HEK293 (cell line): Measurements from ENCODE around the gene PKN1.

Experiments
- GFI1B ChIP-seq: fragments of 450-650 bp; formaldehyde crosslinking; IDR thresholded peaks from 2 replicates; pipeline ENCODE4 v1.5.1; 2016; ENCODE audit warnings: missing biosample characterization, missing genetic modification characterization
- GLI2 ChIP-seq: fragments of 450-650 bp; formaldehyde crosslinking; IDR thresholded peaks from 2 replicates; pipeline ENCODE4; 2017; ENCODE audit warnings: missing biosample characterization, missing genetic modification characterization, low read depth, borderline replicate concordance
- GLI4 ChIP-seq: fragments of 450-650 bp; formaldehyde crosslinking; IDR thresholded peaks from 2 replicates; pipeline ENCODE4 v1.5.1; 2016; ENCODE audit warnings: missing biosample characterization, missing genetic modification characterization
- GLIS2 ChIP-seq: fragments of 450-650 bp; formaldehyde crosslinking; IDR thresholded peaks from 2 replicates; pipeline ENCODE4 v1.5.1; 2016; ENCODE audit warnings: missing biosample characterization, missing genetic modification characterization
- KLF1 ChIP-seq: fragments of 450-650 bp; formaldehyde crosslinking; IDR thresholded peaks from 2 replicates; pipeline ENCODE4 v1.5.1; 2016; ENCODE audit warnings: missing biosample characterization, missing genetic modification characterization
- KLF10 ChIP-seq: fragments of 450-650 bp; IDR thresholded peaks from 2 replicates; pipeline ENCODE4 v1.5.1; 2018; ENCODE audit warnings: missing biosample characterization, mild to moderate bottlenecking, missing genetic modification characterization
- KLF7 ChIP-seq: fragments of 450-650 bp; formaldehyde crosslinking; IDR thresholded peaks from 2 replicates; pipeline ENCODE4 v1.5.1; 2016; ENCODE audit warnings: missing biosample characterization, missing genetic modification characterization, borderline replicate concordance
- OVOL3 ChIP-seq: fragments of 450-650 bp; formaldehyde crosslinking; IDR thresholded peaks from 2 replicates; pipeline ENCODE4 v1.5.1; 2016; ENCODE audit warnings: missing biosample characterization, missing genetic modification characterization
- PRDM1 ChIP-seq: fragments of 450-650 bp; formaldehyde crosslinking; IDR thresholded peaks from 2 replicates; pipeline ENCODE4; 2016; ENCODE audit warnings: missing biosample characterization, missing genetic modification characterization
- RBAK ChIP-seq: fragments of 450-650 bp; formaldehyde crosslinking; IDR thresholded peaks from 2 replicates; pipeline ENCODE4 v1.5.1; 2016; ENCODE audit warnings: missing biosample characterization, missing genetic modification characterization
- SP7 ChIP-seq: fragments of 450-650 bp; formaldehyde crosslinking; IDR thresholded peaks from 2 replicates; pipeline ENCODE4 v1.5.1; 2016; ENCODE audit warnings: missing biosample characterization, missing genetic modification characterization
- ZBTB17 ChIP-seq: fragments of 450-650 bp; formaldehyde crosslinking; IDR thresholded peaks from 2 replicates; pipeline ENCODE4 v1.5.1; 2016; ENCODE audit warnings: missing biosample characterization, missing genetic modification characterization
- ZBTB20 ChIP-seq: fragments of 450-650 bp; formaldehyde crosslinking; IDR thresholded peaks from 2 replicates; pipeline ENCODE4 v1.5.1; 2016; ENCODE audit warnings: missing biosample characterization, missing genetic modification characterization
- ZFHX2 ChIP-seq: fragments of 450-650 bp; formaldehyde crosslinking; conservative IDR thresholded peaks from 2 replicates; pipeline ENCODE4 v1.5.1; 2016; ENCODE audit warnings: missing biosample characterization, missing genetic modification characterization
- ZNF10 ChIP-seq: fragments of 450-650 bp; formaldehyde crosslinking; IDR thresholded peaks from 2 replicates; pipeline ENCODE4 v1.5.1; 2017; ENCODE audit warnings: missing biosample characterization, missing genetic modification characterization
- ZNF214 ChIP-seq: fragments of 450-650 bp; formaldehyde crosslinking; IDR thresholded peaks from 2 replicates; pipeline ENCODE4 v1.5.1; 2017; ENCODE audit warnings: missing biosample characterization, mild to moderate bottlenecking, missing genetic modification characterization, borderline replicate concordance
- ZNF324 ChIP-seq: fragments of 450-650 bp; formaldehyde crosslinking; IDR thresholded peaks from 2 replicates; pipeline ENCODE4 v1.5.1; 2016; ENCODE audit warnings: missing biosample characterization, missing genetic modification characterization
- ZNF335 ChIP-seq: fragments of 450-650 bp; formaldehyde crosslinking; conservative IDR thresholded peaks from 2 replicates; pipeline ENCODE4 v1.5.1; 2016; ENCODE audit warnings: missing biosample characterization, missing genetic modification characterization
- ZNF350 ChIP-seq: fragments of 450-650 bp; formaldehyde crosslinking; IDR thresholded peaks from 2 replicates; pipeline ENCODE4 v1.5.0; 2017; ENCODE audit warnings: missing biosample characterization, mild to moderate bottlenecking, missing genetic modification characterization
- ZNF354C ChIP-seq: fragments of 450-650 bp; formaldehyde crosslinking; IDR thresholded peaks from 2 replicates; pipeline ENCODE4 v1.5.1; 2016; ENCODE audit warnings: missing biosample characterization, missing genetic modification characterization, low read depth, borderline replicate concordance
- ZNF366 ChIP-seq: fragments of 450-650 bp; formaldehyde crosslinking; conservative IDR thresholded peaks from 2 replicates; pipeline ENCODE4 v1.5.1; 2016; ENCODE audit warnings: missing biosample characterization, missing genetic modification characterization
- ZNF394 ChIP-seq: fragments of 450-650 bp; formaldehyde crosslinking; IDR thresholded peaks from 2 replicates; pipeline ENCODE4 v1.5.1; 2016; ENCODE audit warnings: missing biosample characterization, missing genetic modification characterization, mild to moderate bottlenecking, moderate library complexity, borderline replicate concordance
- ZNF544 ChIP-seq: fragments of 450-650 bp; formaldehyde crosslinking; IDR thresholded peaks from 2 replicates; pipeline ENCODE4 v1.5.0; 2017; ENCODE audit warnings: missing biosample characterization, missing genetic modification characterization
- ZNF548 ChIP-seq: fragments of 450-650 bp; formaldehyde crosslinking; IDR thresholded peaks from 2 replicates; pipeline ENCODE4 v1.5.1; 2016; ENCODE audit warnings: missing biosample characterization, missing genetic modification characterization
- ZNF561 ChIP-seq: fragments of 450-650 bp; IDR thresholded peaks from 2 replicates; pipeline ENCODE4 v1.5.1; 2018; ENCODE audit warnings: missing biosample characterization, missing genetic modification characterization, borderline replicate concordance
- ZNF621 ChIP-seq: fragments of 450-650 bp; formaldehyde crosslinking; IDR thresholded peaks from 2 replicates; pipeline ENCODE4 v1.5.1; 2017; ENCODE audit warnings: missing biosample characterization, missing genetic modification characterization
- ZNF654 ChIP-seq: fragments of 450-650 bp; formaldehyde crosslinking; IDR thresholded peaks from 2 replicates; pipeline ENCODE4 v1.5.1; 2016; ENCODE audit warnings: low read depth, missing biosample characterization, missing genetic modification characterization
- ZNF76 ChIP-seq: fragments of 450-650 bp; formaldehyde crosslinking; IDR thresholded peaks from 2 replicates; pipeline ENCODE4; 2016; ENCODE audit warnings: low read depth, missing biosample characterization, missing genetic modification characterization, borderline replicate concordance
- ZNF768 ChIP-seq: fragments of 450-650 bp; formaldehyde crosslinking; IDR thresholded peaks from 2 replicates; pipeline ENCODE4 v1.5.1; 2018; ENCODE audit warnings: missing biosample characterization, mild to moderate bottlenecking, missing genetic modification characterization
- ZXDB ChIP-seq: fragments of 450-650 bp; formaldehyde crosslinking; IDR thresholded peaks from 2 replicates; pipeline ENCODE4 v1.5.1; 2016; ENCODE audit warnings: missing biosample characterization, missing genetic modification characterization
- TF ChIP-seq, protein P1 (sequence below): fragments of 450-650 bp; formaldehyde crosslinking; IDR thresholded peaks from 2 replicates; pipeline ENCODE4 v1.5.1; 2017; ENCODE audit warnings: missing biosample characterization, missing genetic modification characterization
- TF ChIP-seq, protein P2 (sequence below): fragments of 450-650 bp; formaldehyde crosslinking; IDR thresholded peaks from 2 replicates; pipeline ENCODE4 v1.5.1; 2016; ENCODE audit warnings: missing biosample characterization, missing genetic modification characterization
- TF ChIP-seq, protein P3 (sequence below): fragments of 450-650 bp; formaldehyde crosslinking; IDR thresholded peaks from 2 replicates; pipeline ENCODE4 v1.5.1; 2016; ENCODE audit warnings: missing biosample characterization, missing genetic modification characterization
- TF ChIP-seq, protein P4 (sequence below): fragments of 450-650 bp; IDR thresholded peaks from 2 replicates; pipeline ENCODE4 v1.5.1; 2018; ENCODE audit warnings: missing biosample characterization, missing genetic modification characterization

PKN1 gene

DNA sequence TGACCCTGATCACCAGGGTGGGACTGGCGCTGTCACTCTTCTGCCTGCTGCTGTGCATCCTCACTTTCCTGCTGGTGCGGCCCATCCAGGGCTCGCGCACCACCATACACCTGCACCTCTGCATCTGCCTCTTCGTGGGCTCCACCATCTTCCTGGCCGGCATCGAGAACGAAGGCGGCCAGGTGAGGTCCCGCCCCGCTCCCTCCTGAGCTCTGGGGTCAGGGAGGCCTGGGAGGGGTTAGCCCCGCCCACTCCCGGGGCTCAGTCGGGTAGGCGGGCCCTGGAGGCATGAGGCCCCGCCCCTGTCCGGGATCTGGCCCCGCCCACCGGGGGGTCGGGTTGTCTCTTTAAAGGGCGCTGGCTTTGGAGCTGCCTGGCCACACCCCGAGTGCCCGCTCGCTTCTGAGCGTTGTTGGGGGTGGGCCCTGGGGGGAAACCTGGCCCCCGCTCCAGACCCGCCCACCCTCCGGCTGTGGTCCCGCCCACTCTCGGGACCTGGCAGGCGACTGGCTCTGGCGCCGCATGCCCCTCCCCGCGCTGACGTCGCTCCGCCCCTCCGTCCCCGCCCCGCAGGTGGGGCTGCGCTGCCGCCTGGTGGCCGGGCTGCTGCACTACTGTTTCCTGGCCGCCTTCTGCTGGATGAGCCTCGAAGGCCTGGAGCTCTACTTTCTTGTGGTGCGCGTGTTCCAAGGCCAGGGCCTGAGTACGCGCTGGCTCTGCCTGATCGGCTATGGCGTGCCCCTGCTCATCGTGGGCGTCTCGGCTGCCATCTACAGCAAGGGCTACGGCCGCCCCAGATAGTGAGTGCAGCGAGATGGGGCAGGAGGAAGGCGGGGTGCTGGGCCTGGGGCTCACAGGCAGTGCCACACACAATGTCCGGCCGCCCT lies 27.1 kb upstream of the PKN1 start (continued):
- TF ChIP-seq ZNF10 (tag by site-specific recombination): no peak
- no peak for TF ChIP-seq ZNF366 (tag by site-specific recombination)
- TF ChIP-seq RBAK (tag by site-specific recombination): no peak
- TF ChIP-seq KLF10 (tag by site-specific recombination): peak; percentile 56; the same call in 1 of the 2 replicates
- TF ChIP-seq ZNF354C (tag by site-specific recombination): no peak
- TF ChIP-seq SP7 (tag by site-specific recombination): peak; percentile 48
- peak; percentile 59 for TF ChIP-seq KLF1 (tag by site-specific recombination)
- TF ChIP-seq GLI4 (tag by site-specific recombination): no peak
- TF ChIP-seq ZBTB20 (tag by site-specific recombination): peak; percentile 25; the same call in 1 of the 2 replicates
- TF ChIP-seq ZNF335 (tag by site-specific recombination): peak; percentile 43
- TF ChIP-seq PRDM1 (tag by site-specific recombination): no peak
- no peak for TF ChIP-seq ZNF544 (tag by site-specific recombination)
- no peak for TF ChIP-seq KLF7 (tag by site-specific recombination)
- TF ChIP-seq, protein P1, sequence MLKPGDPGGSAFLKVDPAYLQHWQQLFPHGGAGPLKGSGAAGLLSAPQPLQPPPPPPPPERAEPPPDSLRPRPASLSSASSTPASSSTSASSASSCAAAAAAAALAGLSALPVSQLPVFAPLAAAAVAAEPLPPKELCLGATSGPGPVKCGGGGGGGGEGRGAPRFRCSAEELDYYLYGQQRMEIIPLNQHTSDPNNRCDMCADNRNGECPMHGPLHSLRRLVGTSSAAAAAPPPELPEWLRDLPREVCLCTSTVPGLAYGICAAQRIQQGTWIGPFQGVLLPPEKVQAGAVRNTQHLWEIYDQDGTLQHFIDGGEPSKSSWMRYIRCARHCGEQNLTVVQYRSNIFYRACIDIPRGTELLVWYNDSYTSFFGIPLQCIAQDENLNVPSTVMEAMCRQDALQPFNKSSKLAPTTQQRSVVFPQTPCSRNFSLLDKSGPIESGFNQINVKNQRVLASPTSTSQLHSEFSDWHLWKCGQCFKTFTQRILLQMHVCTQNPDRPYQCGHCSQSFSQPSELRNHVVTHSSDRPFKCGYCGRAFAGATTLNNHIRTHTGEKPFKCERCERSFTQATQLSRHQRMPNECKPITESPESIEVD (tag by site-specific recombination): no peak
- no peak for TF ChIP-seq ZNF214 (tag by site-specific recombination)
- TF ChIP-seq ZBTB17 (tag by site-specific recombination): peak; percentile 66; the same call in 1 of the 2 replicates
- TF ChIP-seq ZXDB (tag by site-specific recombination): peak; percentile 31; the same call in 1 of the 2 replicates
- TF ChIP-seq GLIS2 (tag by site-specific recombination): peak; percentile 78
- no peak; the same call in 1 of the 2 replicates for TF ChIP-seq ZNF768 (tag by site-specific recombination)
- TF ChIP-seq, protein P2, sequence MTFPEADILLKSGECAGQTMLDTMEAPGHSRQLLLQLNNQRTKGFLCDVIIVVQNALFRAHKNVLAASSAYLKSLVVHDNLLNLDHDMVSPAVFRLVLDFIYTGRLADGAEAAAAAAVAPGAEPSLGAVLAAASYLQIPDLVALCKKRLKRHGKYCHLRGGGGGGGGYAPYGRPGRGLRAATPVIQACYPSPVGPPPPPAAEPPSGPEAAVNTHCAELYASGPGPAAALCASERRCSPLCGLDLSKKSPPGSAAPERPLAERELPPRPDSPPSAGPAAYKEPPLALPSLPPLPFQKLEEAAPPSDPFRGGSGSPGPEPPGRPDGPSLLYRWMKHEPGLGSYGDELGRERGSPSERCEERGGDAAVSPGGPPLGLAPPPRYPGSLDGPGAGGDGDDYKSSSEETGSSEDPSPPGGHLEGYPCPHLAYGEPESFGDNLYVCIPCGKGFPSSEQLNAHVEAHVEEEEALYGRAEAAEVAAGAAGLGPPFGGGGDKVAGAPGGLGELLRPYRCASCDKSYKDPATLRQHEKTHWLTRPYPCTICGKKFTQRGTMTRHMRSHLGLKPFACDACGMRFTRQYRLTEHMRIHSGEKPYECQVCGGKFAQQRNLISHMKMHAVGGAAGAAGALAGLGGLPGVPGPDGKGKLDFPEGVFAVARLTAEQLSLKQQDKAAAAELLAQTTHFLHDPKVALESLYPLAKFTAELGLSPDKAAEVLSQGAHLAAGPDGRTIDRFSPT: peak; percentile 60
- TF ChIP-seq ZNF350 (tag by site-specific recombination): no peak
- TF ChIP-seq ZNF561 (tag by site-specific recombination): no peak; the same call in 1 of the 2 replicates
- TF ChIP-seq, protein P3, sequence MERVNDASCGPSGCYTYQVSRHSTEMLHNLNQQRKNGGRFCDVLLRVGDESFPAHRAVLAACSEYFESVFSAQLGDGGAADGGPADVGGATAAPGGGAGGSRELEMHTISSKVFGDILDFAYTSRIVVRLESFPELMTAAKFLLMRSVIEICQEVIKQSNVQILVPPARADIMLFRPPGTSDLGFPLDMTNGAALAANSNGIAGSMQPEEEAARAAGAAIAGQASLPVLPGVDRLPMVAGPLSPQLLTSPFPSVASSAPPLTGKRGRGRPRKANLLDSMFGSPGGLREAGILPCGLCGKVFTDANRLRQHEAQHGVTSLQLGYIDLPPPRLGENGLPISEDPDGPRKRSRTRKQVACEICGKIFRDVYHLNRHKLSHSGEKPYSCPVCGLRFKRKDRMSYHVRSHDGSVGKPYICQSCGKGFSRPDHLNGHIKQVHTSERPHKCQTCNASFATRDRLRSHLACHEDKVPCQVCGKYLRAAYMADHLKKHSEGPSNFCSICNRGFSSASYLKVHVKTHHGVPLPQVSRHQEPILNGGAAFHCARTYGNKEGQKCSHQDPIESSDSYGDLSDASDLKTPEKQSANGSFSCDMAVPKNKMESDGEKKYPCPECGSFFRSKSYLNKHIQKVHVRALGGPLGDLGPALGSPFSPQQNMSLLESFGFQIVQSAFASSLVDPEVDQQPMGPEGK (tag by site-specific recombination): peak; percentile 97
- peak; percentile 42 for TF ChIP-seq ZNF654 (tag by site-specific recombination)
- TF ChIP-seq, protein P4, sequence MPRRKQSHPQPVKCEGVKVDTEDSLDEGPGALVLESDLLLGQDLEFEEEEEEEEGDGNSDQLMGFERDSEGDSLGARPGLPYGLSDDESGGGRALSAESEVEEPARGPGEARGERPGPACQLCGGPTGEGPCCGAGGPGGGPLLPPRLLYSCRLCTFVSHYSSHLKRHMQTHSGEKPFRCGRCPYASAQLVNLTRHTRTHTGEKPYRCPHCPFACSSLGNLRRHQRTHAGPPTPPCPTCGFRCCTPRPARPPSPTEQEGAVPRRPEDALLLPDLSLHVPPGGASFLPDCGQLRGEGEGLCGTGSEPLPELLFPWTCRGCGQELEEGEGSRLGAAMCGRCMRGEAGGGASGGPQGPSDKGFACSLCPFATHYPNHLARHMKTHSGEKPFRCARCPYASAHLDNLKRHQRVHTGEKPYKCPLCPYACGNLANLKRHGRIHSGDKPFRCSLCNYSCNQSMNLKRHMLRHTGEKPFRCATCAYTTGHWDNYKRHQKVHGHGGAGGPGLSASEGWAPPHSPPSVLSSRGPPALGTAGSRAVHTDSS (tag by site-specific recombination): no peak
- TF ChIP-seq ZNF394 (tag by site-specific recombination): no peak
- no peak for TF ChIP-seq ZNF324
- no peak for TF ChIP-seq ZNF621 (tag by site-specific recombination)
- TF ChIP-seq ZFHX2 (tag by site-specific recombination): peak; percentile 71
- no peak for TF ChIP-seq ZNF548 (tag by site-specific recombination)
- peak; percentile 19; the same call in 1 of the 2 replicates for TF ChIP-seq ZNF76 (tag by site-specific recombination)
- TF ChIP-seq OVOL3: no peak
- TF ChIP-seq GLI2 (tag by site-specific recombination): no peak
- TF ChIP-seq GFI1B (tag by site-specific recombination): no peak
